ENCODE results near the gene SMURF1.

Gene SMURF1

DNA sequence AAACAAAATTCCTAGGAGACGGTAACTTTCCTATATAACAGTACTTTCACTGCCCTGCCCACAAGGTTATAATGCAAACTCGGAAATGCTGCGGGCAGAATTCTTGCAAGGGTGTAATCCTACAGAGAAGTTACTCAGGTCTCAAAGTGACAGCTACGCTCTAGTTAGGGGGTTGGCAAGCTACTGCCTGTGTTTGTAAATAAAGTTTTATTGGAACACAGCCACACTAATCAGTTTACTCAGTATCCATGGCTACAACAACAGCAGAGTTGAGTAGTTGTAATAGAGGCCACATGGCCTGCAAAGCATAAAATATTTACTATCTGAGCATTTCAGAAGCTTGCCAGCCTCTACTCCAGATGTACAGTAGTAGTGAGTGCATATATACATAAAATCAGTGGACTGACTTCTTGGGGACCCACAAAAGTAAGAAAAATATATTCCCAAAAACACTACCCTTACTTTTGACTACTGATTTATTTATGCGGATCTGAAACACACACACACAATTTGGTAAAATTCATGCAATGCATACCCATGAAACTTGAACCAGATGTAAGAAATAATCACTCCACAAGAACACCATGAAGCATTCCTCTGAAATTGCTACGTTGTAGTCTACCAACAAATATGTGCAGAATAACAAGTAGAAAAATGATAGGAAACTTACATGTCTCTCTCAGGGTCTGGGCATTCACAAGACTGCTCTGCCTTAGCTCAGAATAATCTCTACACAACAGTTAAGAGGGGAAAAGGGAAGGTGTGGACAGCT lies 53.0 kb downstream of the SMURF1 start:
- Mint-ChIP-seq H3K27ac (no peak overlapping the region), H3K9me3 (peaks cover 6% of the 10 kb centered on the region), H3K36me3 (peaks cover 14% of the 10 kb centered on the region), H3K4me3 (no peak overlapping the region), H3K4me1 (peaks cover 20% of the 10 kb centered on the region), H3K27me3 (no peaks in the 10 kb centered on the region)
- no peak for ATAC-seq (ENCODE audit: low read depth)
- no peak for DNase-seq (ENCODE audit: low spot score in 2 of 2)

DNA sequence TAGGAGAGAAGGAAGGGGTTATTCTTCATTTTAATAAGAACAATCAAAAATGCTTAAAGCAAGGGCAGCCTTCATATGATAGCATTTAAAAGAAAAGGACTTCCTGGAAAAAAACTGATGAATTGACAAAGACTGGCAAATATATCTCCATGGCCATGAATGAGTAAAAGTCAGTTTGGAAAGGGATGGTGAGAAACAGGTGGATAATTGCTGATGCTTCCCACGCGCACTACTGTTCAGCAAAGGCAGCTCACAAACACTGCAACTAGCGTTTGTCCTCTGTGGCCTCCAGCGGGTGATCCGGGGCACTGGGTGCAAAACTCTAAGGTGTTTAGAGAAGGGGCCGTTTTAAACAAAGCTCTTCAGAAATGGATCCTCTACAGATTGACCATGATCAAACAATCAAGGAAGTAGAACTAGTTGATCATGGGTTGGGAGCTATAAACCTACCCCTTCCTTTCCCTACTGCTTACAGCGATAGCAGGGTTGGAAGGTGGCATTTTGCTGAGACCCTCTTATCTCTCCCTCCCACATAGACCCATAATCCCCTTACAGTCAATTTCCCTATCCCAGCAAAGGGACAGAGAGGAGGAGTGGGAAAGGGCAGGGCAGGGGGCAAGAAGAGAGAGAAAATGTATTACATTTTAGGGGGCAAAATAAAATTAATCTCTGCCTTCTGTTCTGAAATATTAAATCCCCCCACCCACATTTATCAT lies 53.8 kb downstream of the SMURF1 start:
- Mint-ChIP-seq H3K36me3 (peaks cover 18% of the 10 kb centered on the region), H3K27ac (no peak overlapping the region), H3K4me3 (no peak overlapping the region), H3K27me3 (no peaks in the 10 kb centered on the region), H3K9me3 (peaks cover 6% of the 10 kb centered on the region), H3K4me1 (peaks cover 20% of the 10 kb centered on the region)
- no peak for ATAC-seq (ENCODE audit: low read depth)
- DNase-seq (ENCODE audit: low spot score in 2 of 2) = no peak

GRCh38 chr7:99086944-99087343 lies 57.0 kb downstream of the SMURF1 start:
- Mint-ChIP-seq H3K4me1 (peaks cover 24% of the 10 kb centered on the region), H3K27ac (no peak overlapping the region), H3K4me3 (no peak overlapping the region), H3K9me3 (peaks cover 6% of the 10 kb centered on the region), H3K27me3 (no peaks in the 10 kb centered on the region), H3K36me3 (peaks cover 22% of the 10 kb centered on the region)
- ATAC-seq (ENCODE audit: low read depth) (no peak), DNase-seq (ENCODE audit: low spot score in 2 of 2) (no peak)

DNA sequence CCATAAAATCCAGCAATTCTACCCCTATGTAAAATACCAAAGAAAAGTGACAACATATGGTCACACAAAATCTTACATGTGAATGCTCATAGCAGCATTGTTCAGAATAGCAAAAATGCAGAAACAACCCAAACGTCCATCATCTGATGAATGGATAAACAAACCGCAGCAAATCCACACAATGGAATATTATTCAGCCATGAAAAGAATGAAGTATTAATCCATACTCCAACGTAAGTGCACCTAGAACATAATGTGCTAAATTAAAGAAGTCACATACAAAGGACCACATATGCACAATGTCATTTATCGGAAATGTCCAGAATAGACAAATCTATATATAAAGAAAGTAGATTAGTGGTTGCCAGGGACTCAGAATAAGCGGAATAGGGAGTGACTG lies 57.4 kb downstream of the SMURF1 start:
- ATAC-seq (ENCODE audit: low read depth) = no peak
- peaks cover 22% of the 10 kb centered on the region for H3K4me1 Mint-ChIP-seq
- DNase-seq (ENCODE audit: low spot score in 2 of 2) = no peak

GRCh38 chr7:99083733-99084132 lies 60.2 kb downstream of the SMURF1 start:
- Mint-ChIP-seq H3K9me3 (peaks cover 6% of the 10 kb centered on the region), H3K4me3 (no peak overlapping the region), H3K36me3 (peaks cover 19% of the 10 kb centered on the region), H3K27me3 (no peaks in the 10 kb centered on the region), H3K27ac (no peak overlapping the region), H3K4me1 (peaks cover 19% of the 10 kb centered on the region)
- DNase-seq (ENCODE audit: low spot score in 2 of 2) = no peak
- ATAC-seq (ENCODE audit: low read depth) = no peak

More for the DNA sequence above, 57.4 kb downstream of the SMURF1 start:
- Mint-ChIP-seq H3K27me3 (no peaks in the 10 kb centered on the region), H3K27ac (no peak overlapping the region), H3K36me3 (peaks cover 19% of the 10 kb centered on the region), H3K9me3 (peaks cover 6% of the 10 kb centered on the region), H3K4me3 (no peak overlapping the region)

DNA sequence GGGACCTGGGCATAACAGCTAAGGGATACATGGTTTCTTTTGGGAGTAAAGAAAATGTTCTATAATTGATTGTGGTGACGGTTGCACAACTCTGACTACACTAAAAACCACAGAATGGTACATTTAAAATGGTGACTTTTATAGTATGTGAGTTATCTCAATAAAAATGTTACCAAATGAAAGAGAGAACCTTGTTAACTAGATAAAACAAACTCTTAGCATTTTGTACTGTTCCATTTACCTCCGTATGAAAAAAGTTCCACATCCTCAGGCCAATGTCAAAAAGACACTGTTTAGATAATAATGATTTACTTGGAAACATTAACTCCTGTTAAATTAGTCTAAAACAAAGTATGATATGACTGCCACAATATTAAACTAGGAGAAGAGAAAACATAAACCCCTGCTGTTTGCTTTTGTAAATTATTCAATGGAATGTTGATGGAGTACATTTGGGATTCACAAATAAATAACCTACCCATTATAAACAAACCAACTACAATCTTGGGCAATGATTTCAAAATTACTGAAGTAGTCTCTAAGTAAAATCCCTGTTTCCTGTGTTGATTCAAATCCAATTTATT lies 60.7 kb downstream of the SMURF1 start:
- DNase-seq (ENCODE audit: low spot score in 2 of 2) (no peak), ATAC-seq (ENCODE audit: low read depth) (no peak)
- Mint-ChIP-seq H3K27me3 (no peaks in the 10 kb centered on the region), H3K36me3 (peaks cover 15% of the 10 kb centered on the region), H3K27ac (no peak overlapping the region), H3K4me3 (no peak overlapping the region), H3K9me3 (peaks cover 5% of the 10 kb centered on the region), H3K4me1 (peaks cover 17% of the 10 kb centered on the region)

GRCh38 chr7:99080679-99081078 lies 63.2 kb downstream of the SMURF1 start:
- Mint-ChIP-seq H3K9me3 (no peaks in the 10 kb centered on the region), H3K4me3 (no peak overlapping the region), H3K36me3 (peaks cover 13% of the 10 kb centered on the region), H3K27me3 (no peaks in the 10 kb centered on the region), H3K27ac (no peak overlapping the region), H3K4me1 (peaks cover 22% of the 10 kb centered on the region)
- DNase-seq (ENCODE audit: low spot score in 2 of 2) (no peak), ATAC-seq (ENCODE audit: low read depth) (no peak)

- no peak overlapping the region for H3K4me3 Mint-ChIP-seq
- DNase-seq (ENCODE audit: low spot score in 2 of 2) (no peak), ATAC-seq (ENCODE audit: low read depth) (no peak)
- H3K27me3 Mint-ChIP-seq = no peaks in the 10 kb centered on the region
- no peaks in the 10 kb centered on the region for H3K9me3 Mint-ChIP-seq
- peaks cover 22% of the 10 kb centered on the region for H3K4me1 Mint-ChIP-seq
- H3K27ac Mint-ChIP-seq = no peak overlapping the region
- H3K36me3 Mint-ChIP-seq = peaks cover 9% of the 10 kb centered on the region
Observed at GRCh38 chr7:99079104-99079503, 64.8 kb downstream of the SMURF1 start.

DNA sequence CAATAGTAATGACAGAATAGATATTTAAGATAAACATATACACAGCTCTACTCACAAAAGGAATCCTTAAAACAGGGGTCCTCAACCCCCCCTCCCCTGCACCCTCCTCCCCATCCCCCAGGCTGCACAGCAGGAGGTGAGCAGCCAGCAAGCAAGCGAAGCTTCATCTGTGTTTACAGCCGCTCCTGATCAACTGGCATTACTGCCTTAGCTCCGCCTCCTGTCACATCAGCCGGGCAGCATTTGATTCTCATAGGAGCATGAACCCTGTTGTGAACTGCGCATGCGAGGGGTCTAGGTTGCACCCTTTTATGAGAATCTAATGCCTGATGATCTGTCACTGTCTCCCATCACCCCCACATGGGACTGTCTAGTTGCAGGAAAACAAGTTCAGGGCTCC lies 65.5 kb downstream of the SMURF1 start:
- no peak overlapping the region for H3K4me3 Mint-ChIP-seq
- DNase-seq (ENCODE audit: low spot score in 2 of 2) = no peak
- no peaks in the 10 kb centered on the region for H3K9me3 Mint-ChIP-seq
- no peak overlapping the region for H3K27ac Mint-ChIP-seq
- peaks cover 16% of the 10 kb centered on the region for H3K4me1 Mint-ChIP-seq
- H3K27me3 Mint-ChIP-seq = no peaks in the 10 kb centered on the region
- H3K36me3 Mint-ChIP-seq = peaks cover 8% of the 10 kb centered on the region
- no peak for ATAC-seq (ENCODE audit: low read depth)

- Mint-ChIP-seq H3K9me3 (no peaks in the 10 kb centered on the region), H3K27me3 (no peaks in the 10 kb centered on the region), H3K27ac (peak overlapping the region; percentile 31), H3K36me3 (peaks cover 8% of the 10 kb centered on the region), H3K4me1 (peaks cover 16% of the 10 kb centered on the region), H3K4me3 (no peak overlapping the region)
- ATAC-seq (ENCODE audit: low read depth) (no peak), DNase-seq (ENCODE audit: low spot score in 2 of 2) (no peak)
Observed at GRCh38 chr7:99076615-99077014, 67.3 kb downstream of the SMURF1 start.

DNA sequence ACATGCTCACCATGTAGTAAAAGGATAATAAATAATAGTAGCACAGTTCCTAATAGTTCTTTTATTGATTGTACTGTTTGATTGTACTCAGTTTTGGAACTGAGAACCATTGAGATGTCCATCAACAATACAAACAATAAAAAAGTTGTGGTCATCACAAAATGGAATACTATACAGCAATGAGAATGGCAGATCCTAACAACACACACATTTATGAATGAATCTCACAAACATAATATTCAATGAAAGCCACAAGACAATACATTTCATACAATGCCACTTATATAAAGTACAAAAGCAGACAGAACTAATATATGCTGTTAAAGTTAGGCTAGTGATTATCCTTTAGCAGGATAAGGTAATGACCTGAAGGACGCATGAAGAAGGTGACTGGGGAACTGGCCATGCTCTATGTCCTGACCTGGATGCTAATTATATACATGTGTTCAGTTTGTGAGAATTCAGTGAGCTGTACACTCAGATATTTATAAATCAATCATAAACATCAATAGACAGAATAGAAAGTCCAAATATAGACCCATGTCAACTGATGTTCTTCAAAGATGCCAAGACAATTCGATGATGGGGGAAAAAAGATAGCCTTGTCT lies 70.0 kb downstream of the SMURF1 start:
- Mint-ChIP-seq H3K9me3 (no peaks in the 10 kb centered on the region), H3K27me3 (no peaks in the 10 kb centered on the region), H3K36me3 (peaks cover 8% of the 10 kb centered on the region), H3K4me1 (peaks cover 18% of the 10 kb centered on the region), H3K27ac (no peak overlapping the region), H3K4me3 (no peak overlapping the region)
- DNase-seq (ENCODE audit: low spot score in 2 of 2) (no peak), ATAC-seq (ENCODE audit: low read depth) (no peak)

- no peaks in the 10 kb centered on the region for H3K27me3 Mint-ChIP-seq
Observed at GRCh38 chr7:99072126-99072525, 71.8 kb downstream of the SMURF1 start.

DNA sequence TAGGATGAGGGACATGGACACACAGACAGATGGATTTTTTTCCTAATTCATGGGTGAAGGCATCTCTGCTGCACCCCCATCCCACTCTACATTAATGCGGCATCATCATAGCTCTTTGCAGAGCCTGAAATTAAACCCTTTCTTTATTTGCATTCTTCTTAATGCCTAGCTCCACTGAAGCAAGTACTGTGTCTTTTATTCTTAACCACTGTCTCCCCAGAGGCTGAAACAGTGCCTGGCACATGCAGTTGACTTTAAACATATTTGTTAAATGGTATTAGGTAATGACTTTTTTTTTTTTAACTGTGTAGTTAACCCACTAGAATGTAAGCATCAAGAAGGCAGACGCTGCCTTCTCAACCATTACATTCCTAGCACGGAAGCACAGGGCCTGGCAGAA lies 73.5 kb downstream of the SMURF1 start:
- no peaks in the 10 kb centered on the region for H3K9me3 Mint-ChIP-seq
- peaks cover 11% of the 10 kb centered on the region for H3K4me1 Mint-ChIP-seq
- no peak overlapping the region for H3K4me3 Mint-ChIP-seq
- no peaks in the 10 kb centered on the region for H3K27me3 Mint-ChIP-seq
- H3K36me3 Mint-ChIP-seq = peaks cover 5% of the 10 kb centered on the region
- no peak for DNase-seq (ENCODE audit: low spot score in 2 of 2)
- no peak for ATAC-seq (ENCODE audit: low read depth)
- no peak overlapping the region for H3K27ac Mint-ChIP-seq

More at GRCh38 chr7:99072126-99072525, 71.8 kb downstream of the SMURF1 start:
- Mint-ChIP-seq H3K36me3 (peaks cover 10% of the 10 kb centered on the region), H3K9me3 (no peaks in the 10 kb centered on the region), H3K4me3 (no peak overlapping the region), H3K4me1 (peaks cover 16% of the 10 kb centered on the region), H3K27ac (no peak overlapping the region)
- ATAC-seq (ENCODE audit: low read depth) (no peak), DNase-seq (ENCODE audit: low spot score in 2 of 2) (no peak)

Data from memory B cell (primary cell).